Measurements from ENCODE around the gene WDR18.

Gene WDR18

DNA sequence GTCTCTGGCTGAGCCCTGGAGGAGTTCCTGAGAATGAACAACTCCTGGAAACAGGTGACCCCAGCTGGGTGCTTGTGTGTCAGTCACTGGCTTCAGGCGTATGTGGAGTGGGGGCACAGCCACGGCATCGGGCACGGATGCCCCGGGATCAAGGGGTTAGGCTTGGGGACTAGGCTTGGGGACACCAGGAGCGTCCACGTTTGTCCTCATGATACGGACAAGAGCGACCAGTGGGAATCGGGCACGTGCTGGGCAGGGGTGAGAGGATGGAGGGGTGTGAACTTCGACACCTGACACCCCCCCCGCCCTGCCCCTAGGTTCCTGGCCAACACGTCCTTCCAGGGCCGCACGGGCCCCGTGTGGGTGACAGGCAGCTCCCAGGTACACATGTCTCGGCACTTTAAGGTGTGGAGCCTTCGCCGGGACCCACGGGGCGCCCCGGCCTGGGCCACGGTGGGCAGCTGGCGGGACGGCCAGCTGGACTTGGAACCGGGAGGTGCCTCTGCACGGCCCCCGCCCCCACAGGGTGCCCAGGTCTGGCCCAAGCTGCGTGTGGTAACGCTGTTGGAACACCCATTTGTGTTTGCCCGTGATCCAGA lies 20.2 kb downstream of the WDR18 start:
- H2AK5ac ChIP-seq (ENCODE audit: low read length), result no peak overlapping the region
- H4K8ac ChIP-seq (ENCODE audit: low read depth, low read length), result no peak overlapping the region
- H2AFZ ChIP-seq (ENCODE audit: insufficient read depth, low read length, poor library complexity), result no peak overlapping the region
- H3K79me1 ChIP-seq (ENCODE audit: low read length), result peaks cover 2% of the 10 kb centered on the region
- no CpG with 5 or more reads among the region's 32 CpGs for WGBS (ENCODE audit: extremely low coverage, insufficient coverage, insufficient read length)
- no peak overlapping the region for H3K9ac ChIP-seq (ENCODE audit: low read length)
- no peaks in the 10 kb centered on the region for H3K79me2 ChIP-seq (ENCODE audit: control insufficient read depth, insufficient read depth, low read length, poor library complexity)
- H2BK120ac ChIP-seq (ENCODE audit: insufficient read depth, low read length, poor library complexity), result no peak overlapping the region
- no peak overlapping the region for H2BK5ac ChIP-seq (ENCODE audit: low read depth, low read length, poor library complexity)
- H3K9me3 ChIP-seq (ENCODE audit: insufficient read depth, low read depth, low read length), result peaks cover 2% of the 10 kb centered on the region
- H3K4me3 ChIP-seq (ENCODE audit: low read depth, low read length), result no peak overlapping the region
- H3K36me3 ChIP-seq (ENCODE audit: control insufficient read depth in 1 of 2, insufficient read depth in 2 of 2, low read length in 2 of 2), result peaks cover 6 to 13% of the 10 kb centered on the region in 2 experiments
- H3K4me2 ChIP-seq (ENCODE audit: low read length), result no peak overlapping the region
- H3K23ac ChIP-seq (ENCODE audit: low read length), result no peak overlapping the region
- H3K4ac ChIP-seq (ENCODE audit: low read depth, low read length), result no peak overlapping the region
- H3K27me3 ChIP-seq (ENCODE audit: insufficient read depth, low read length), result peaks cover 13% of the 10 kb centered on the region
- no peak overlapping the region for H3K18ac ChIP-seq (ENCODE audit: low read length)
- no peak overlapping the region for H2BK12ac ChIP-seq (ENCODE audit: low read length)
- no peak overlapping the region for H4K12ac ChIP-seq (ENCODE audit: low read depth, low read length)
- no peak overlapping the region for H3K27ac ChIP-seq (ENCODE audit: low read depth, low read length)
- no peaks in the 10 kb centered on the region for H3K4me1 ChIP-seq (ENCODE audit: control insufficient read depth in 1 of 2, insufficient read depth in 2 of 2, low read length in 2 of 2)
- no peak overlapping the region for H3K14ac ChIP-seq (ENCODE audit: low read length)
- no peak overlapping the region for H4K91ac ChIP-seq (ENCODE audit: low read depth, low read length)
- no peak for DNase-seq

DNA sequence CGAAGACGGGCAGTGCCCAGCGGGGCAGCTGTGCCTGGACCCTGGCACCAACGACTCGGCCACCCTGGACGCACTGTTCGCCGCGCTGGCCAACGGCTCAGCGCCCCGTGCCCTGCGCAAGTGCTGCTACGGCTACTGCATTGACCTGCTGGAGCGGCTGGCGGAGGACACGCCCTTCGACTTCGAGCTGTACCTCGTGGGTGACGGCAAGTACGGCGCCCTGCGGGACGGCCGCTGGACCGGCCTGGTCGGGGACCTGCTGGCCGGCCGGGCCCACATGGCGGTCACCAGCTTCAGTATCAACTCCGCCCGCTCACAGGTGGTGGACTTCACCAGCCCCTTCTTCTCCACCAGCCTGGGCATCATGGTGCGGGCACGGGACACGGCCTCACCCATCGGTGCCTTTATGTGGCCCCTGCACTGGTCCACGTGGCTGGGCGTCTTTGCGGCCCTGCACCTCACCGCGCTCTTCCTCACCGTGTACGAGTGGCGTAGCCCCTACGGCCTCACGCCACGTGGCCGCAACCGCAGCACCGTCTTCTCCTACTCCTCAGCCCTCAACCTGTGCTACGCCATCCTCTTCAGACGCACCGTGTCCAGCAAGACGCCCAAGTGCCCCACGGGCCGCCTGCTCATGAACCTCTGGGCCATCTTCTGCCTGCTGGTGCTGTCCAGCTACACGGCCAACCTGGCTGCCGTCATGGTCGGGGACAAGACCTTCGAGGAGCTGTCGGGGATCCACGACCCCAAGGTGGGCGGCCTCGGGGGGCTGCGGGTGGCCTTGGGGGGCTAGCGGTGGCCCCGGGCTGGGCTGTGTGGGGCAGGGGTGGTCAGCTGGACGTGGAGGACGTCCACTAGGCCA lies 20.9 kb downstream of the WDR18 start:
- Histone ChIP-seq H2BK5ac (ENCODE audit: low read depth, low read length, poor library complexity) (no peak overlapping the region), H2BK12ac (ENCODE audit: low read length) (no peak overlapping the region), H3K4me1 (ENCODE audit: control insufficient read depth in 1 of 2, insufficient read depth in 2 of 2, low read length in 2 of 2) (no peaks in the 10 kb centered on the region), H4K12ac (ENCODE audit: low read depth, low read length) (no peak overlapping the region), H2AK5ac (ENCODE audit: low read length) (no peak overlapping the region), H4K8ac (ENCODE audit: low read depth, low read length) (no peak overlapping the region), H3K79me2 (ENCODE audit: control insufficient read depth, insufficient read depth, low read length, poor library complexity) (no peaks in the 10 kb centered on the region), H3K18ac (ENCODE audit: low read length) (no peak overlapping the region), H3K4me3 (ENCODE audit: low read depth, low read length) (no peak overlapping the region), H4K91ac (ENCODE audit: low read depth, low read length) (no peak overlapping the region), H3K23ac (ENCODE audit: low read length) (no peak overlapping the region), H3K27me3 (ENCODE audit: insufficient read depth, low read length) (peaks cover 13% of the 10 kb centered on the region), H3K14ac (ENCODE audit: low read length) (no peak overlapping the region), H3K9ac (ENCODE audit: low read length) (no peak overlapping the region), H3K79me1 (ENCODE audit: low read length) (peaks cover 2% of the 10 kb centered on the region), H3K27ac (ENCODE audit: low read depth, low read length) (no peak overlapping the region), H3K4ac (ENCODE audit: low read depth, low read length) (no peak overlapping the region), H3K9me3 (ENCODE audit: insufficient read depth, low read depth, low read length) (peaks cover 2% of the 10 kb centered on the region), H3K4me2 (ENCODE audit: low read length) (no peak overlapping the region), H2BK120ac (ENCODE audit: insufficient read depth, low read length, poor library complexity) (no peak overlapping the region), H2AFZ (ENCODE audit: insufficient read depth, low read length, poor library complexity) (no peak overlapping the region), H3K36me3 (ENCODE audit: control insufficient read depth in 1 of 2, insufficient read depth in 2 of 2, low read length in 2 of 2) (peaks cover 14 to 19% of the 10 kb centered on the region in 2 experiments)
- no peak for DNase-seq
- WGBS (ENCODE audit: extremely low coverage, insufficient coverage, insufficient read length), result no CpG with 5 or more reads among the region's 70 CpGs

DNA sequence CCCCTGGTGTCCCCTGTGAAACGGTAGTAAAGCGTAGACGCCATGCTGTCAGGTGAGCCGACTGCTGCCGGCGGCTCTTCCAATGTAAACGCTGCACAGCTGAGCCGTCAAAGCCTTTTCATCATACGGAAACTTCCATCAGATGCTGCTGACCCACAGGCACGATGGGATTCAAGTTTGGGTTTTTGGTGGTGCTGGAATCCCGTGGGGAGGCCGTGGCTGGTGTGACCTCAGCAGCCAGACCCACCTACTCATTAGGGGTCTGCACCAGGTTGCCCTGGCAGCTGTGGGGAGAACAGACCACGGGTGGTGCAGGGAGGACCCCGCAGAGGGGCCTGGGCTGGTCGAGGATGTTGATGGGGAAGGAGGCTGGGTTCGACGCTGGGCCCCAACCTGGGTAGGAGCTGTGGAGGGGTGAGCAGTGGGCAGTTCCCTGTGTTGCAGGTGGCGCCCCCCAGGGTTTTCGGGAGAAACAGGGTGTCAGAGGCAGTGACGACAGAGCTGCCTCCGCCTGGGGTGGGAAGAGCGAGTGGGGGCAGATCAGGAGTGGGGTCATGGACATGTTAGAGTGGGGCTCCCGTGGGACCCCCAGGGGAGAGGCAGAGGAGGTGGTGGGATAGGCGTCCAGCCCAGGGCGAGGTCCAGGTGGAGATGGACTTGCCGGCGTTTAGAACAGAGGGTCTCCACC lies 22.7 kb downstream of the WDR18 start:
- no peak overlapping the region for H3K9ac ChIP-seq (ENCODE audit: low read length)
- H3K23ac ChIP-seq (ENCODE audit: low read length), result no peak overlapping the region
- H3K14ac ChIP-seq (ENCODE audit: low read length), result no peak overlapping the region
- H2AFZ ChIP-seq (ENCODE audit: insufficient read depth, low read length, poor library complexity), result no peak overlapping the region
- WGBS (ENCODE audit: extremely low coverage, insufficient coverage, insufficient read length), result no CpG with 5 or more reads among the region's 27 CpGs
- H3K27me3 ChIP-seq (ENCODE audit: insufficient read depth, low read length), result peaks cover 2% of the 10 kb centered on the region
- no peak overlapping the region for H2BK12ac ChIP-seq (ENCODE audit: low read length)
- H3K4me3 ChIP-seq (ENCODE audit: low read depth, low read length), result no peak overlapping the region
- H4K8ac ChIP-seq (ENCODE audit: low read depth, low read length), result no peak overlapping the region
- no peaks in the 10 kb centered on the region for H3K79me2 ChIP-seq (ENCODE audit: control insufficient read depth, insufficient read depth, low read length, poor library complexity)
- H3K4ac ChIP-seq (ENCODE audit: low read depth, low read length), result no peak overlapping the region
- no peak overlapping the region for H2BK120ac ChIP-seq (ENCODE audit: insufficient read depth, low read length, poor library complexity)
- H3K36me3 ChIP-seq (ENCODE audit: control insufficient read depth in 1 of 2, insufficient read depth in 2 of 2, low read length in 2 of 2), result peaks cover 31 to 36% of the 10 kb centered on the region in 2 experiments
- no peaks in the 10 kb centered on the region for H3K4me1 ChIP-seq (ENCODE audit: control insufficient read depth in 1 of 2, insufficient read depth in 2 of 2, low read length in 2 of 2)
- no peak overlapping the region for H2AK5ac ChIP-seq (ENCODE audit: low read length)
- DNase-seq, result no peak
- no peaks in the 10 kb centered on the region for H3K79me1 ChIP-seq (ENCODE audit: low read length)
- no peak overlapping the region for H3K4me2 ChIP-seq (ENCODE audit: low read length)
- H4K12ac ChIP-seq (ENCODE audit: low read depth, low read length), result no peak overlapping the region
- no peak overlapping the region for H2BK5ac ChIP-seq (ENCODE audit: low read depth, low read length, poor library complexity)
- H4K91ac ChIP-seq (ENCODE audit: low read depth, low read length), result no peak overlapping the region
- no peak overlapping the region for H3K27ac ChIP-seq (ENCODE audit: low read depth, low read length)
- no peak overlapping the region for H3K18ac ChIP-seq (ENCODE audit: low read length)
- peaks cover 2% of the 10 kb centered on the region for H3K9me3 ChIP-seq (ENCODE audit: insufficient read depth, low read depth, low read length)

DNA sequence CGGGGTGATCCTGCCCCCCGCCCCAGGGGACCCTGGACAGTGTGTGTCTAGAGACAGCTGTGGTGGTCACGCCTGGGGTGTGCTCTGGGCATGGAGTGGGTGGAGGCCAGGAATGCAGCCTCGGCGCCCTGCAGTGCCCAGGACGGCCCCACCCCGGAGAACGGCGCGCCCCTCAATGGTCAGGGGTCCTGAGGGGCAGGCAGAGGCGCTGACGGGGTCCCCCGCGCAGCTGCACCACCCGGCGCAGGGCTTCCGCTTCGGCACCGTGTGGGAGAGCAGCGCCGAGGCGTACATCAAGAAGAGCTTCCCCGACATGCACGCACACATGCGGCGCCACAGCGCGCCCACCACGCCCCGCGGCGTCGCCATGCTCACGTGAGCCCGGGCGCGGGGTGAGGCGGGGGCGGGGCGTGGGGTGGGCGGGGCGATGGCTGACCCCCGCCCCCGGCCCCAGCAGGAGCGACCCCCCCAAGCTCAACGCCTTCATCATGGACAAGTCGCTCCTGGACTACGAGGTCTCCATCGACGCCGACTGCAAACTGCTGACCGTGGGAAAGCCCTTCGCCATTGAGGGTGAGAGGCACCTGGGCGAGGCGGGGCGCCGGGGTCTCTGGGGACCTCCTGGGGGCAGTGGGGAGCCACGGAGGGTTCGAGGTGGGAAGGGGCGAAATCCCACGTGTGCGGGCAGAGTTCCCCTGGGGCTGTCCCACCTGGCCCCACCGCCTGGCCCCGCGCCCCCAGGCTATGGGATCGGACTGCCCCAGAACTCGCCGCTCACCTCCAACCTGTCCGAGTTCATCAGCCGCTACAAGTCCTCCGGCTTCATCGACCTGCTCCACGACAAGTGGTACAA lies 23.5 kb downstream of the WDR18 start:
- no peak for DNase-seq
- H2AK5ac ChIP-seq (ENCODE audit: low read length), result no peak overlapping the region
- no peak overlapping the region for H3K27ac ChIP-seq (ENCODE audit: low read depth, low read length)
- H3K36me3 ChIP-seq (ENCODE audit: control insufficient read depth in 1 of 2, insufficient read depth in 2 of 2, low read length in 2 of 2), result peaks cover 39 to 44% of the 10 kb centered on the region in 2 experiments
- H4K8ac ChIP-seq (ENCODE audit: low read depth, low read length), result no peak overlapping the region
- H3K14ac ChIP-seq (ENCODE audit: low read length), result no peak overlapping the region
- H3K4me3 ChIP-seq (ENCODE audit: low read depth, low read length), result no peak overlapping the region
- no peaks in the 10 kb centered on the region for H3K4me1 ChIP-seq (ENCODE audit: control insufficient read depth in 1 of 2, insufficient read depth in 2 of 2, low read length in 2 of 2)
- no peak overlapping the region for H3K4me2 ChIP-seq (ENCODE audit: low read length)
- no peaks in the 10 kb centered on the region for H3K79me1 ChIP-seq (ENCODE audit: low read length)
- H4K91ac ChIP-seq (ENCODE audit: low read depth, low read length), result no peak overlapping the region
- H3K27me3 ChIP-seq (ENCODE audit: insufficient read depth, low read length), result no peaks in the 10 kb centered on the region
- no peak overlapping the region for H3K9ac ChIP-seq (ENCODE audit: low read length)
- peaks cover 2% of the 10 kb centered on the region for H3K9me3 ChIP-seq (ENCODE audit: insufficient read depth, low read depth, low read length)
- no peak overlapping the region for H2BK120ac ChIP-seq (ENCODE audit: insufficient read depth, low read length, poor library complexity)
- H2BK5ac ChIP-seq (ENCODE audit: low read depth, low read length, poor library complexity), result no peak overlapping the region
- H2AFZ ChIP-seq (ENCODE audit: insufficient read depth, low read length, poor library complexity), result no peak overlapping the region
- no peak overlapping the region for H3K18ac ChIP-seq (ENCODE audit: low read length)
- no peak overlapping the region for H2BK12ac ChIP-seq (ENCODE audit: low read length)
- no peak overlapping the region for H3K23ac ChIP-seq (ENCODE audit: low read length)
- no peak overlapping the region for H4K12ac ChIP-seq (ENCODE audit: low read depth, low read length)
- WGBS (ENCODE audit: extremely low coverage, insufficient coverage, insufficient read length), result no CpG with 5 or more reads among the region's 73 CpGs
- no peaks in the 10 kb centered on the region for H3K79me2 ChIP-seq (ENCODE audit: control insufficient read depth, insufficient read depth, low read length, poor library complexity)
- H3K4ac ChIP-seq (ENCODE audit: low read depth, low read length), result no peak overlapping the region
